ENCODE measurements around the gene CDH15. TPM values are rescaled to one million over a fixed set of nuclear protein-coding genes. Genes with fewer than 3 reads are reported as not detected.
"Not testable (repeated sequence)": the region's sequence is repeated elsewhere in the genome, so short reads cannot be mapped to it uniquely, and the experiment has no call there.

The CDH15 gene
- total RNA-seq, 1 experiment from 2014 or later, result not detected

GRCh38 chr16:89187032-89187769 lies 15.7 kb downstream of the CDH15 start:
- CTCF ChIA-PET, result interaction anchor here (0.6 to 1.3 kb wide), 2 partner anchors 7 to 16 kb away, joined by 3 read pairs; partner anchors contain the start of gene CDH15
- no peak for TF ChIP-seq CTCF (IDR thresholded peaks at IDR 0.05; ENCODE audit: unreplicated experiment)
- no peak for DNase-seq
- H3K9me3 Mint-ChIP-seq (ENCODE audit: low read depth, unreplicated experiment), result no peaks in the 10 kb centered on the region
- H3K36me3 Mint-ChIP-seq (ENCODE audit: insufficient read depth, unreplicated experiment), result peaks cover 15% of the 10 kb centered on the region
- intact Hi-C loops (cut with micrococcal nuclease; ENCODE audit: unreplicated experiment), result no loop called here
- BruUV-seq (replicated peaks), result no TSS peak
- no peak overlapping the region for H3K4me3 Mint-ChIP-seq (ENCODE audit: low read depth, unreplicated experiment)
- H3K27ac Mint-ChIP-seq (ENCODE audit: unreplicated experiment), result peak overlapping the region; percentile 61
- no peaks in the 10 kb centered on the region for H3K4me1 Mint-ChIP-seq (ENCODE audit: low read depth, unreplicated experiment)
- peaks cover 77% of the 10 kb centered on the region for H3K27me3 Mint-ChIP-seq (ENCODE audit: unreplicated experiment)

- H3K4me1 Mint-ChIP-seq (ENCODE audit: low read depth, unreplicated experiment), result no peaks in the 10 kb centered on the region
- H3K36me3 Mint-ChIP-seq (ENCODE audit: insufficient read depth, unreplicated experiment), result peaks cover 15% of the 10 kb centered on the region
- H3K27me3 Mint-ChIP-seq (ENCODE audit: unreplicated experiment), result peaks cover 70% of the 10 kb centered on the region
- H3K4me3 Mint-ChIP-seq (ENCODE audit: low read depth, unreplicated experiment), result no peak overlapping the region
- TF ChIP-seq CTCF (IDR thresholded peaks at IDR 0.05; ENCODE audit: unreplicated experiment), result no peak
- no peak for DNase-seq
- H3K9me3 Mint-ChIP-seq (ENCODE audit: low read depth, unreplicated experiment), result no peaks in the 10 kb centered on the region
- no peak overlapping the region for H3K27ac Mint-ChIP-seq (ENCODE audit: unreplicated experiment)
- CTCF ChIA-PET, result interaction anchor here (0.6 to 1.3 kb wide), 2 partner anchors 8 to 17 kb away, joined by 3 read pairs; partner anchors contain the start of gene CDH15
- intact Hi-C loops (cut with micrococcal nuclease; ENCODE audit: unreplicated experiment), result no loop called here
- BruUV-seq (replicated peaks), result no TSS peak
Observed at GRCh38 chr16:89187770-89188392, 16.3 kb downstream of the CDH15 start.

- DNase-seq; CTCF ChIA-PET; H3K4me3 Mint-ChIP-seq (ENCODE audit: low read depth, unreplicated experiment); H3K4me1 Mint-ChIP-seq (ENCODE audit: low read depth, unreplicated experiment); BruUV-seq (replicated peaks); H3K27ac Mint-ChIP-seq (ENCODE audit: unreplicated experiment); H3K9me3 Mint-ChIP-seq (ENCODE audit: low read depth, unreplicated experiment); intact Hi-C loops (cut with micrococcal nuclease; ENCODE audit: unreplicated experiment): not testable (repeated sequence)
- H3K27me3 Mint-ChIP-seq (ENCODE audit: unreplicated experiment), result peaks cover 62% of the 10 kb centered on the region
- H3K36me3 Mint-ChIP-seq (ENCODE audit: insufficient read depth, unreplicated experiment), result peaks cover 18% of the 10 kb centered on the region
Observed at GRCh38 chr16:89188471-89189357, 17.2 kb downstream of the CDH15 start.

GRCh38 chr16:89189358-89190025 lies 17.9 kb downstream of the CDH15 start:
- Mint-ChIP-seq H3K9me3 (ENCODE audit: low read depth, unreplicated experiment) (no peaks in the 10 kb centered on the region), H3K4me3 (ENCODE audit: low read depth, unreplicated experiment) (no peak overlapping the region), H3K27me3 (ENCODE audit: unreplicated experiment) (peaks cover 54% of the 10 kb centered on the region), H3K4me1 (ENCODE audit: low read depth, unreplicated experiment) (no peaks in the 10 kb centered on the region), H3K36me3 (ENCODE audit: insufficient read depth, unreplicated experiment) (peaks cover 16% of the 10 kb centered on the region), H3K27ac (ENCODE audit: unreplicated experiment) (no peak overlapping the region)
- intact Hi-C loops (cut with micrococcal nuclease; ENCODE audit: unreplicated experiment), result no loop called here
- no TSS peak for BruUV-seq (replicated peaks)
- CTCF ChIA-PET, result no interaction called here
- DNase-seq, result no peak
- no peak for TF ChIP-seq CTCF (IDR thresholded peaks at IDR 0.05; ENCODE audit: unreplicated experiment)
